Right ventricle myocardium inferior (tissue), 1 donor: Measurements from ENCODE around the gene CNTNAP2. TPM values are rescaled to one million over a fixed set of nuclear protein-coding genes. Genes with fewer than 3 reads are reported as not detected.

Experiments
- ATAC-seq: fragments of 200-7000 bp; cut with Tn5 transposase; one replicate; pipeline ENCODE4 v1.9.1; 2020; ENCODE audit warnings: mild to moderate bottlenecking, moderate library complexity
- DNase-seq: peaks from one replicate; pipeline ENCODE4 v3.0.0; 2021; ENCODE audit errors: missing footprints
- intact Hi-C: fragments of 100-400 bp; cut with DNase I; formaldehyde crosslinking; loops from one replicate; pipeline ENCODE4 v1.11.0; 2022
- total RNA-seq: library from RNA; stranded (reverse); fragmentation: NEBNext Ultra II Directional; extraction: Animal tissue kit (Norgen Biotek cat#: 25700); gene quantifications from one replicate; pipeline ENCODE4 v1.2.1, GENCODE V29; 2021
- donor health status: DM: no; HTN: yes; CAD: no; lungs with severe emphysema.

CNTNAP2 gene
- total RNA-seq, 1 donor from 2014 or later, result 0.65 TPM

DNA sequence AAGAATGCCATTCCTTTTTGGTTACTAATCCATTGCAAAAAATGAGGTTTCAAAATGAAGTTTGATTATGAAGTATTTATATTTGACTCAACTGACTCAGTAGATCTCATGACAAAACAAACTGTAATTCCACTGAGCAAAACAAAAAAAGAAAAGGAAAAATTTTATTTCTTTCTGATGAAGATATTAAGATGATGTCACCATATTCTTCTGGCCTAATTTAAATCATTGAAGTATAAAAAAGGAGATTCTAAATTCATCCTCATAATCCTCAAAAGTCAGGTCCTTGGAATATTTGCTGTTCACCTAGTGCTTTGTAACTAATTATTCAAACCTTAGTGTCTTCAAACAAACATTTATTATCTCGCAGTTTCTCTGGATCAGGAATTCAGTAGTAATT, 1183.7 kb downstream of the CNTNAP2 start:
- intact Hi-C loops, result no loop called here
- DNase-seq (no peak), ATAC-seq (no peak)

DNA sequence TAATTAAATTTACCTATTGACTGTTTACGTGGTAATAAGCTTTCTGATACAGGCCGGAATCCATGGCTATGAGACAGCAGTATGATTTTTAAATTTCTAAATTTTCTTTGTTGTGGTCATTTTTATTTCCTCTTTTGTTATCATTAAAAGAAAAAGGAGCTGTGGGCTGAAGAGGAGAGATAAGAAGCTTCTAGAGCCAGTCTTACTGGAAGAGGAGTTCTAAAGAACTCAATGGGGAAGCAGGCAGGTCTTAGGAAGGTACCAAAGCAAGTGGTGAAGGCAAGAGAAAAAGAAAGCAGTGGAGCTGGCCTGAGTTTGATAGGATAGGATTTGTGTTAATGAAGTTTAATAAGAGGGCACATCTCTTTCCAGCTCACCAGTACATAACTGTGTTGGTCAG, 1187.8 kb downstream of the CNTNAP2 start:
- intact Hi-C loops, result no loop called here
- DNase-seq (no peak), ATAC-seq (no peak)

DNA sequence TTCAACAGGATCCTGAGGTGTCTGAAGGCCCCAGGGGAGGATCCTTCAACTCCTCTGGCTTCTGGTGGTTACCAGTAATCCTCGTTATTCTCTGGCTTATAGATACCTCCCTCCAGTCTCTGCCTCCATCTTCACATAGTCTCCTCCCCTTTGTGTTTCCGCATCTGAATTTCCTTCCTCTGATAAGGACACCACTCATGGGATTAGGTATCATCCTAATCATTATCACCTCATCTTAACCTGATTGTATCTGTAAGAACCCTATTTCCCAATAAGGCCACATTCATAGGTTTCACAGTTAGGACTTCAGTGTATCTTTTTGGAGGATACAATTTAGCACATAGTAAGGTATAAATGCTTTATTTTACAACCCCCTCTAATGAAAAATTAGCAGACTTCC, 1189.2 kb downstream of the CNTNAP2 start:
- ATAC-seq (no peak), DNase-seq (no peak)
- intact Hi-C loops, result no loop called here

DNA sequence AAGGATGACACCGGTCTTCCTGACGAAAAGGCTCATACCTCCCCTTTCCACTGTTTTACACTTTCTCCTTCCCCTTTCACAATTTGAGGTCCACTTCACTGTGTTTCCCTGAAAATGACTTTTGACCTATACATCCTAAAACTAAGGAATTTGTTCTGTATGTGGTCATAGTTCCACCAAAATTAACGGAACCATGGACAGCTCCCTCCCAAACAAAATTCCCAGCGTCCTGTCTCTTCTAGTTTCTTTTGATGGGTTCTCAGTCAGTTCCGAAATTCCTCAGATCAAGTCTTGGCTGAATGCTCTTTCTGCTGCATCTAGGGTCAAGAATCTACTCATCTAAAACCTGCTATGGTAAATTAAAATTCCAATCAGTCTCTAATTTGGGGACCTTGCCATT, 1191.9 kb downstream of the CNTNAP2 start:
- intact Hi-C loops, result no loop called here
- ATAC-seq (no peak), DNase-seq (no peak)

DNA sequence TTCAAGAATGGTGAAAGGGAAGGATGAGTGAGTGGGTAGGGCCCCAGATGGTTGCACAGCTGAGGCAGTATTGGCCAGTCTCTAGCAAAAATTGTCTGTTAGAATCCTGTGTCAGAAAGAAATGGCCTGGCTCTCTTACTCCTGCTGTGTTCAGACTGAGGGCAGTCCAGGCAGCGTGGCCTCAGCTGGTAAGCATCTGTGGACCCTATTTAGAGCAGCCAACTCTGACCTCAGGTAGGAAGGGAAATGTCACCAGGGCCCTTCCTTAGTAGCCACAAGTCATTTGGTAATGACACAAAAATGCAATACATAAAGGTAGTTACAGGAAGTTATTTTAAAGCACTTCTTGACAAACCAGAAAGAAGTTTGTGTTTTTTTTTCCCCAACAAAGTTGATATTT, 1194.7 kb downstream of the CNTNAP2 start:
- no peak for ATAC-seq
- no peak for DNase-seq

DNA sequence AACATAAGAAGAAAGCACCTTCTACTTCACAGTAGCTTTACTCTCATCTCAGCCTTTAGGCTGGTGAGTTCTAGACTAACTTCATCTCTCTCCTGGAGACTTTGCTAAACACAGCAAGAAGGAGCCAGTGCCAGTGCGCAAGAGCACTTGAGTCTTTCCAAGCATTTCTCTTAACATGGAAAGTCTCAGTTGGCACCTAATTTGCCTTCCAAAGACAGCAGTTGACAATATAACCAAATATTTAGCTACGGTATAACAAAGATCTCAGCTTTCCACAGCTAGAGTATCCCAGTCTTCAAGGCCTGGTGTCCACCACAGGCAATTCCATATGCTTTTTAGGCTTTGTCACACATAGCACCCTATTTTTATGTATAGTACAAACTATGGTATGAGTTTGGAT, 1204.9 kb downstream of the CNTNAP2 start:
- intact Hi-C loops, result no loop called here
- no peak for ATAC-seq
- no peak for DNase-seq

More for the DNA sequence above, 1194.7 kb downstream of the CNTNAP2 start:
- intact Hi-C loops, result no loop called here

DNA sequence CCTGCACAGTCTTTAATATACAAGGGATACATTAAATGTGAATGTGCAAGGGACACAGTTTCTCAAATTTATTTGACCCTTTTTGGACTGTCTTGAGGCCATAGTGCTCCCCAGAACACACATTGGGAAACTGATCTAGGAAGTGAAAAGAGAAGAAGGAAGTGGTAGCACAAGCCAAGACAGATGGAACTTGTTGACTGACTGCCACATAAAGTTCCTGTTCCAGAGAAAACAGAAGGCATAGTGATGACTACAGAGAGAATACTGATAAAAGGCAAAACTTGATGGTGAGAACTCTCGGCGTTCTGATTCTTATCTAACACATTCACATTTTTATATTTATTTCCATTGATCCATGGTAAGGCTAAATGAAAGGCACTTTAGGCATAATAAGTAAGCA, 1216.4 kb downstream of the CNTNAP2 start:
- ATAC-seq, result peak; percentile 65
- no peak for DNase-seq

DNA sequence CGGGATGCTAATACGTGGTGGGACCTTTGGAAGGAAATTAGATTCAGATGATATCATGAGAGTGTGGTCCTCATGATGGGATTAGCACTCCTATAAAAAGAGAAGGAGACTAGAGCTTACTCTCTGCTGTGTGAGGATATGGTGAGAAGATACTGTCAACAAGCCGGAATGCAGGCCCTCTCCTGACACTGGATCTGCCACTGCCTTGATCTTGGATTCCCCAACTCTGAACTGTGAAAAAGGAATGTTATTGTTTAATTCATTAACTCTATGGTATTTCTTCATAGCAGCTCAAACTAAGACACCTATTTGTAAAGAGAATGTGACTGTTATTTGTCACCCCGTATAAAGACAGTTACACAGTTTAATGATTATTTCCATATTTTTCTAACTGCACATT, 1246.5 kb downstream of the CNTNAP2 start:
- ATAC-seq, result no peak
- intact Hi-C loops, result no loop called here
- no peak for DNase-seq

More for the DNA sequence above, 1216.4 kb downstream of the CNTNAP2 start:
- intact Hi-C loops, result no loop called here

DNA sequence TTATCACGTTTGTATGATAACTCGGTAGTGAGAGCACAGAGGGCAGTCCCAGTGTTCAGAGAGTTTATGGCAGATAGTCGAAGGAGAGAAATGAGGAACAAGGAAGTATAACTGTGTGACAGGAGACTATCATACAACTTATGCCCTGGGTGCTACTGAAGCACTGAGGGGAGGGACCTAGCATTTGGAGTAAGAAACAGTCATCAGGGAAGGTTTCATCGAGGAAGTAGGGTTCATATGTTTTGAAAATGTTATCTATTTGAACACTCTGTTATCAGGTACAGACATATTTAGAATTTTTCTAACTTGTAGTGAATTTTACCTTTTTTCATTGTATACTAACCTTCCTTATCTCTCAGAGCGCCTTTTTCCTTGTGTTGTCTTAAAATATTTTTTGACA, 1259.6 kb downstream of the CNTNAP2 start:
- intact Hi-C loops, result no loop called here
- DNase-seq, result no peak
- no peak for ATAC-seq

DNA sequence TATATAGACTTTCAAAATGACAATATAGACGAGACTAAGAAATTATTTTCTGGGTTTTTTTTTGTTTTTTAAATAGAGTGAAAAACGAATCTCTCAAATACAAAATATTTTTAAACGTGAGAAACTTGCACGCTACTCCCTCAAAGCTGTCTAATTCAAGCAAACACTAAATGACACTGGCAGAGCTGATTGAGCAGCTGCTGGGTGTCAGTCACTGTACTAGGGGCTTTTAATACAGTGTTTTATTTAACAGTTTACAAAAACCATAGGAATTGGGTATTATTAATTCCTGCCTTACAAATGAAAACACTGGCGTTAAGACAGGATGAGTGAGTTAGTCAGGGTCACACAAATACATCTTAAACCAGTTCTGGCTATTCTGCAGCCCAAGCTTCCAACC, 1264.3 kb downstream of the CNTNAP2 start:
- intact Hi-C loops, result no loop called here
- no peak for DNase-seq
- no peak for ATAC-seq

DNA sequence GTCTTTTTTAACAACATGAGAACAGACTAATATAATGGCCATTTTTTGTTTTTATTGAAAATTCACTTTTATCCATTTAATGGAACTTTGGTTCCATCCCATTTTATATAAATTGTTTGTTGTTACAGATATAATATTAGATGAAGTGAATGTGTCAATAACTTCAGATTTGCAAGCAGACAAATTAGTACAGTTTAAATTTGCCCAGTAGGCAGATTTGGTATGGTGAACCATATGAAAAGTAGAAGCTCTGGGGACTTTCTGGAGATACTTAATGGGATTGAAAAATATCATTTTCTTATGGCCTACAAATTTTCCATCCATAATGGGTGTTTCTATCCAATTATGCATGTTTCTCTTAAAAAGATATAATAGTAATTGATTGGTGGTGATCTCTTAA, 1277.7 kb downstream of the CNTNAP2 start:
- intact Hi-C loops, result no loop called here
- no peak for ATAC-seq
- DNase-seq, result no peak

DNA sequence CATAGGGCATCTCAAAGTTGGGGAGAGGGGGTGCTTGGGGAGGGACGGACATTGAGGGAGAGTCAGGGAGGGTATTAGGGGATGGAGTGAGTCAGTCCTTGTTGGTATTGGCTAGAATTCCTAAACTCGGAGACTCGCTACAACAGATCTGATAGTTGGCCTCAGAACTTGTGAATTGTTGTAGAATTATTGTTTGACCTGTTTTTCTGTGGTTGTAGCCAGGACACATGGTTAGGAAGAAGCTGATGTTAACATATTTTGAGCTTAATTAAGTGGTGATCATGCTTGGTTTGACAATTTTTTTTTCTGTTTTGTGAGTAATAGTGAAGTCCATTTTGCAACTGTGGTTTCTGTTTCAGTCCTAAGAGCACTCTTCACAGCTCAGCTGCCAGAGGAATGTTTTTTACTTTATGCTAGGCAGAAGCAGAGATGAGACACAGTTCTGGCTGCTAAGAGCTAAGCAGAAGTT, 1283.7 kb downstream of the CNTNAP2 start:
- DNase-seq (no peak), ATAC-seq (peak; percentile 56)
- intact Hi-C loops, result no loop called here

DNA sequence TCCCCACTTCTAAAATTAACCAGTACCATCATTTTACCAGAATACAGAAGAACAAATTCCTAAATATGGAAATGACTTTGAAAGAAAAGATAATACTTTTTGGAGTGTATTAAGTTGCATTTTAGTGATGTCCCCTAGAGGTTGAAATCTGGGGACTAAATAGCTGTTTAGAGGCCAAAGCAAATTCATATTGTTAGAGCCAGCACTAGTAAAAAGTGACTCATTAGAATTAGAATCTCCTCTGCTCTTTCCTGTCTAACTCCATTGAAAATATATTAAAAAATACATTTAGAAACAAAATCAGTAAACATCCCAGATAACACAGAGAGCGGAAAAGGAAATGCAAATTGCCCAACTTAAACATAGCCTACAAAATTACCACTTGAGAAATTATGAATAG, 1284.3 kb downstream of the CNTNAP2 start:
- no peak for ATAC-seq
- intact Hi-C loops, result no loop called here

DNA sequence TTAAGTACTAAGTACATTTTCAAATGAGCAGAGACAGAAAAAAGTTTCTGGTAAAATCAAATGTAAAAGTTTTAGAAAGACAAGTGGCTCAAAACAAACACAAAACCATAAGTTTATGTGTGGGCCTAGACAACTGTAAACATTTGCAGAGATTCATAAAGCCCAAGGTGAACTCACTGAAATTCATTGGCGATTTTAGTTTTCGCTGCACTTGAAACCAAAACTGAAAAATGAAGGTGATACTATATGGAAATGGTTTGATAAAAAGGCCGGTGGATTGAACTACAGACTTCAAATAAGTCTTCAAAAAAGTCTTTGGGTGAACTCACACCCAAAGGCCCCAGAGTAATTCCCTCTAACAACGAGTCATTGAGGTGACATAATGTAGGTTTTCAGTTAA, 1289.0 kb downstream of the CNTNAP2 start:
- intact Hi-C loops, result no loop called here
- ATAC-seq (no peak), DNase-seq (no peak)

More for the DNA sequence above, 1284.3 kb downstream of the CNTNAP2 start:
- DNase-seq, result no peak

DNA sequence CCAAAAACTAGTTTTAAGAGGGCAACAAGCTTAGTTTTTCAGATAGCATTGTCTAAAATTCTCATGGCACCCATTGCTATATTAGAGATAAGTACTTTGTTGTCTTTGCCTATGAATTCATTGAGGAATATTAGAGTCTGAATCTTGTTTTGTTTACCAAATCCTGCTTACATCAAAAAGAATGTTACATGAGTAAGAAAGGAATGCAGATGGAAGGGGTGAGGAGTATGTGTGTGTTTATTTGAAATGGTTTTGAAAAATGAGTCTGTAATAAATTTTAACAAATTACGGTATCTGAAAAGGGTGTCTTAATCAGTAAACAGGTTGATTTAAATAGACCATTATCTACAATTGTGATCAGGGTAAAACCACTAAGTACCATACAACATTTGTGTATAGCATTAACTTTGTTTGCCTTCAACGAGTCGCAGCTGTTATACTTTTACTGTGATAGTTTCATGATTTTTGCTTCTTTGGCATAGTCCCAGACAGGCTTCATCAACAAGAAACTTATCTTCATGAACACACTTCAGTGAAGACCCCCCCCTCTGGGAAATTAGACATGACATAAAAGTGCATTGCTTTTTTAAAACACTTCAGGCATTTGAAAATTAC, 1290.0 kb downstream of the CNTNAP2 start:
- intact Hi-C loops, result no loop called here
- ATAC-seq, result no peak

DNA sequence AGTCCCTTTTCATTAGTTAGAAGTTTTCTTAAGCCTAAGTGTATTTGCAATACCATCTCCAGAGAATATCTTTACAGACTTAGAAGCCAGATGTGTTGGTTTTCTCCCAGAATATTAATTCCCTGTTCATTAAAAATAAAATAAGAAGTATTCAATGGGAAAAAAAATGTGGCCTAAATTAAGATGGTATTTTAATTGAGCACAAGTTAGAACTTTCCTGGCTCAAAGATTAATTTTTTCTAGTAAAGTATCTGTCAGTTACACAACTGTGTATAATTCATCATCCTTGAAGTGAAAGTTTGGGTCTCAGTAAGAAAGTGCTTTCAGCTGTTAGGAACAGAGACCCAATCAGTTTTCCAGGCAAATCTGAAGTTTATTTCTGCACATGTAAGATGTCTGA, 1294.5 kb downstream of the CNTNAP2 start:
- no peak for DNase-seq
- intact Hi-C loops, result no loop called here
- ATAC-seq, result no peak

More for the DNA sequence above, 1290.0 kb downstream of the CNTNAP2 start:
- DNase-seq, result no peak

DNA sequence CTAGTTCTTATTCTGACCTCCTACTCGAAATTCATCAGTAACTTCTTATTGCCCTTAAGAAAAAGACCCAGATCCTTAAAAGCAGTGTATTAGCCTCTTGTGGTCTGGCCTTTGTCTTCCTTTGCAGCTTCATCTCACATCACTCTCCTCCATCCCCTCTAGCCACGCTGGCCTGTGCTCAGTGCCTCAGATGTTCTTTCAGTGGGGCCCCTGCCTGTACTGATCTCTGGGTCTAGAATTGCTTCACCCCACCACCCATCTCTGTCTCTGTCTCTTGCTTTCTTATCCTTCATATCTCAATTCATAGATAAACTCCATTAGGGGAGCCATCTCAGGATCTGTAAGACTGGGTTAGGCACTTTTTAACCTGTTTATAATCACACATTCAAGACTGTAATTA, 1295.5 kb downstream of the CNTNAP2 start:
- ATAC-seq (no peak), DNase-seq (no peak)
- intact Hi-C loops, result no loop called here

DNA sequence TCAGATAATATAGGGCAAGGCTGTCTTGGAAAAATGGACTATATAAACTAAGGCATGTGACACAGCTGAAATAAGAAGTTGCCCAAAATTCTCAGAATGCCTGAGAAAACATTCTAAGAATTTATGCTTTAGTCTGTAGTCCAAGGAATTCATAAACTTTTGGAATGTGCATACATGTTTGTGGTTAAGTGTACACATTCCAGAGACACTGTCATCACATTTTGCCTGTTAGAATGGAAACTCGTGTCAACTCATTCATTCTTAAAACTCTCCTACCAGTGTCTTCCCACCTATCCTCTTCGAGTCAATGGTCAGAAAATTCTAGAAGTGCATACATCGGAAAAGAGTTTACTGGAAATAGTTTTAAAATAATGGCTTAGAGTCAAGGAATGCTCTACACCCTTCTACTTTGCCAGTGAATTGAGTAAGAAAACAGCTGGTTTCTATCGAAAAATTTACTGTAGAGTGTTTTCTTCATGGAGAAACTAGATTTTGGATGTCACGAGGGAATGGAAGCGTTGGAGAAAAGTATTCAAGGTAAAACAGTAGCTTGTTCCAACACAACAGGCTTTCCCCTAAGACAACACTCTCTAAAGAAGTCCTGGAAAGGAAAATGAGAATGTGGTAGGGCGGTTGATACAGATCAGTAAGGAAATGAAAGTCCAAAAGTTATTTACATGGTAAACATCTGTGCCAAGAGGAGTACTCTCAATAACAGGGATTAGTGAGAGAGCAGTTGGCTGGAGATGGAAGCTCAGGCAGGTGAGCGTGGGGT, 1296.4 kb downstream of the CNTNAP2 start:
- intact Hi-C loops, result no loop called here
- ATAC-seq, result no peak
- no peak for DNase-seq

DNA sequence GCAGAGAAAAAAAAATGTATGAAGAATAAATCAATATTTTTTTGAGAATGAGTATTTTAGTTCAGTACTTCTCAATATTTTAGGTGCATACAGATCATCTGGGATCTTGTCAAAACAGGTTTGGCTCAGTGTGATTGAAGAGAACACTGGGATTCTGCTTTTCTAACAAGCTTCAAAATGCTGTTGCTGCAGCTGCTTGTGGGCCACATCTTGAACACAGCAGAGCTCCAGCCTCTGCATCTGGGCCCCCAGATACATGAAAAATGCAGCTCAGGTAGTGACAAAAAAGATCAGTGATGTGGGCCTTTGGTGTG, 1296.9 kb downstream of the CNTNAP2 start:
- DNase-seq, result no peak
- intact Hi-C loops, result no loop called here
- ATAC-seq, result no peak

DNA sequence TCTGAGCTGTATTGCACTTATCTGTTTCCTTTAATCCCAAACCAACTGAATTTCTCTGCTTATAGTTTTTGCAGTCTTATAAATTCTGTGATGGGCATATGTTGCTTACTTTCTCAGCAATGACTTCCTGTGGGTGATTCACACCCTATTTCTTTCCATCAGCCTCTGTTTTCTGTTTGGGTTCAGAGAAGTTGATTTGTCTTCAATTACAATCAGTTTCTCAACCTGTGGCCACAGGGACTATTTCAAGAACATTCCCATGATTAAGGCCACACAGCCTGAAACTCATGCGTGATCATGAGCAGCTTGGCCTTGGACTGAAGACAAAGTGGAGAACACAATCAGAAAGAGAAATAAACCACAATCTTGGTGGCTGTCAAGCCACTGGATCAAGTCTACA, 1299.4 kb downstream of the CNTNAP2 start:
- intact Hi-C loops, result no loop called here
- ATAC-seq, result no peak
- DNase-seq, result no peak

DNA sequence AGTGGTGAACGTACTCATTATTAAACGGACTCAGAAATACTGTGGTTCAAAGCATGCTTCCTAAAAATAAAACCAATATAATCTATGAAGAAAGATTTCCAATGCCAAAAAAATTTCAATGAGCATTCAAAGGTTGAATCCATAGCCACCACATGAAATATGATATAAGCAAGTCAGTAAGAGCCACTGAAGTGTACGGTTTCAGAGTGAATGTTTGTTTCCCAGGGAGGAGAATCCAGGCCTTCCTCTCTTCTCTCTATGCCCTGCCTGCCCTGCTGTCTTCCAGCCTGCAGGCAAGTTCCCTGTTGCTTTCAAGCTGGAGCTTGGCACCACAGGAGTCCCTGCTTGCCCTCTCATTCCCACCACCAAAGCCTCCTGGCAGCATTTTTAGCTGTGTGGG, 1302.4 kb downstream of the CNTNAP2 start:
- intact Hi-C loops, result no loop called here
- ATAC-seq, result no peak
- no peak for DNase-seq
